Stimulated activated CD4-positive, alpha-beta T cell treated with anti-CD3 and anti-CD28 coated beads, Interleukin-1b, Interleukin-23, amount 100 ng/mL, for 1 hour (primary cell): ENCODE measurements around the gene FRMD4A.
"Not testable (repeated sequence)": the region's sequence is repeated elsewhere in the genome, so short reads cannot be mapped to it uniquely, and the experiment has no call there.

Experiments used
- DNase-seq, 2 donors: peaks; one replicate each; pipeline ENCODE4 v3.0.0-alpha.2; 2020; ENCODE audit warnings: low read depth in 2 of 2

The FRMD4A gene

DNA sequence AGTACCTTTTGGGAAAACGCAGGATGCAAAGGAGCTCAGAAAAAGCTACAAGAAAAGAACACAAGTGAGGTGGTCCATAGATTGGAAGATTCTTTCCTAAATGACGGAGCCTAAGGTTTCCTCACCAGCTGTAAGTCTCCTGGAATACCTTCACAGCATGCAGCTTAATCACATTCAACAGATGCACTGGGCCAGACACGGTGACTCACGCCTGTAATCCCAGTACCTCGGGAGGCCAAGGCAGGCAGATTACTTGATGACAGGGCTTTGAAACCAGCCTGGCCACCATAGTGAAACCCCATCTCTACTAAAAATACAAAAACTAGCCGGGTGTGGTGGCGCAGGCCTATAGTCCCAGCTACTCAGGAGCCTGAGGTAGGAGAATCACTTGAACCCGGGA lies 228.7 kb downstream of the FRMD4A start:
- DNase-seq = no peak

DNA sequence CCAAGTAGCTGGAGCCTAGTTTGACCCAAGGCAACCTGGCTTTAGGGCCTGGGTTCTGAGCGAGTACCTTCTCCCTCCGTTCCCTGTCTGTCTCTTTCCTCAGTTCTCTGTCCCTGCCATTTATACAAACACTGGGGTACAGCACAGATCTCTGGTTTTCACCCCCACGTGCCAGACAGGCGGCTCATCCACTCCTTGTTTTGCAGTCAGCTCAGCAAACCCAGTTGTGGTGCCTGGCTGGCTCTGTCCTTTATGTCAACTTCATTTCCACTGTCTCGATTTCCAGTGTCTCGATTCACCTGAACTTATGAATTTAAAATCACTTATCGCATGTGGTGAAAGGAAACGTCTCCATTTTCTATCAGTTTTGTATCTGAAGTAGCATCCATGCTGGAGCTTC lies 230.8 kb downstream of the FRMD4A start:
- no peak for DNase-seq

GRCh38 chr10:14093730-14094484 lies 236.8 kb downstream of the FRMD4A start:
- DNase-seq = no peak

DNA sequence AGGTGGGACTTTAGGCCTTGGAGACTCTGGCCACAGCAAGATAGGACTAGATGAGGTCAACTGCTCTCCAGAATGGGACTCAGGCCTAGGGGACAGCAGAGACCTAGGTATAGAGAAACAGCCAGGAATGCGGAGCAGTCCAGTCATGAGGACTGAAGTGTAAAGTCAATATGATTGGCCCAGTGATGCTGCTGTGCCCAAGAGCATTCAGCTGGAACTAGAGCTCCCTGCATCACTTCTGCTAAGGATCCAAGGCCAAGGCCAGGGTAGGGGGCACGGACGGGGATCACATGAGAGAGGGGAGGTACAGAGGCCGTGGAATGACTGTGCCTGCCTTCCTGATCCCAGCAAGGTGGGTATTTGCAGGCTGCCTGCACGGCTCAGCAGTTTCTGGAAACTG lies 237.9 kb downstream of the FRMD4A start:
- no peak for DNase-seq

- DNase-seq = no peak
Observed at GRCh38 chr10:14089556-14090292, 241.0 kb downstream of the FRMD4A start.

DNA sequence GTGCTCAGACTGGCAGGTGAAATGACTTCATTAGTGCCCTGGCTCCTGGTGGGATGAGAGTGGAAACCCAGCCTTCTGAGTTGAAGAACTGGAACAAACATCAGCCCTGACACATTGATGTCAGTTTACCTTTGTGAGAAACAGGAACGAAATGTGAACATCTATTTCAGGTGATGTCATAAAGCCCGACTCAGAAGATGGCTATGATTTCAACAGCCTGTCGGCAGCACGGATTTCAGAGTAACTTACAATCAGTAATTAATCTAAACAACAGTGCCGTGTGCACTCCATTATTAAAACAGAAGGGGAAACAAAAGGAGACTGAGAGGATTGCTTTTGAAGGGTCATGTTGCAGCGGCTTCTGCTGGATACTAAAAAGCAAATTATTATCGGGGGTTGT lies 243.2 kb downstream of the FRMD4A start:
- no peak for DNase-seq

DNA sequence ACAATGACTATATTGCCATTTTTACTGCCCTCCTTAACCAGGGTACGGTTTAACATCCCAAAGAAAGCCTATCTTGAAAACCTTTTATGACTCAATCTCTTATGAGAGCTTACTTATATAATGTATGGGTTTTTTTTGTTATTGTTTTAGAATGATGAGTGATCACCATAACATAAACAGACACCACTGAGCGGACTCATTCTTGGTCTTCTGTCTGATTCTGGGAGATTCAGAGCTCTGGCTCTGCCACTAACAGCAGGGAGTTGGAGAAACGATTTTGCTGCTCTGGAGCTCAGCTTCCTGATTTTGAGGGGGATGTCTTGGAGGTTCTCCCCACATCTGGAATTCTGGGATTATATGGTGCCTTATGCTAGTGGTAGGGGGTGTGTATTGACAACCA lies 244.1 kb downstream of the FRMD4A start:
- no peak for DNase-seq

GRCh38 chr10:14084875-14085274 lies 245.8 kb downstream of the FRMD4A start:
- DNase-seq = no peak

- no peak for DNase-seq
Observed at GRCh38 chr10:14080795-14081194, 249.9 kb downstream of the FRMD4A start.

DNA sequence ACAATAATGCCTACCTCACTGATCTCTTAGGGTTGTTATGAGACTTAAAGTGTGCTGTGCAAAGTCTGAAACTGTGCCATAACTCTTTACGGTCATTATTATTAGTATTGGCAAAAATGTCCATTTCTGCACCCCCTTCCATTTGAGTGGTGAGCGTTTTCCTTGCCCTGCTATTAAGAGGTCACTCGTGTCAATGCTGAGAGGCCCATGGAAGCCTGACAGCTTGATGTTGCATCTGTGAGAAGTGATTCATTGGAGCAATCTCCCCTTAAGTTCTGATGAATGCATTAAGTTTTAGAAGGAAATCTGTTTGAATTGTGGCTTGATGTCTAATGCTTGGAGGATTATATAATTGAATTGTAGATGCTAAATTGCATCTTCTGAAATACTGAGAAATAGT lies 253.3 kb downstream of the FRMD4A start:
- no peak for DNase-seq

DNA sequence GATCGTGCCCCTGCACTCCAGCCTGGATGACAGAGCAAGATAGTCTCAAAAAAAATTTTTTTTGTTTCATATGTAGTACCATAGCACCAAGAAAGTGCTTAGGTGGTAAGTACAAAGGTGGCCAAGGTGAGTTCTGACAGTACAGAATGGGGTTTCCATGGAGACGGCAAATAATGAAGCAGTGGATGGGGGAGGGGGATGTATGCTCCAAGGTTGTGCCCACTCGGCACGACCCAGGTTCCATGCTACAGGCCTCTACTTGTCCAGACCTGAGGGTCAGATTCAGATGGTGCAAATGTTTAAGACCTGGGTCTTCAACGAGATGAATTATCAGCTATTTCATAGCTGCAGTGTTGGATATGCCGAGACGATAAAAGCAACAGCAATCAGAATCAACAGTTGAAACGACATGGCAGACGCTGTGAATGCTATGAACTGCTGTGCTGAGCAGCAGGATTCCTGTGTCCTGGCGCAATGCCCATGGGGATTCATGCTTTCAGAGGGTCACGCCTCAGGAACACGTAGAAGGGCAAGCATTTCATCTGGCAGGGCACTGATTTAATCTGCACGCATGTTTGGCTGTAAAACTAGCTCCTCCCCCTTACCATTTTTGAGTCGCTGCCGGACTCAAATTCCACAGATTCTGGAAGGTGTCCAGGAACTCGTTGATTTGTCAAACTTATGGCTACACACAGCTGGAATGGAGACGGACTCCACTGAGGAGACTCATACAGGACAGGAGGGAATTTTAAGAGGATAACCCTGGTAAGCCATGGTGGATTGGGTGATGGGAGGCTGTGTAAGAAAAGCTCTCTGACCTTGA lies 256.5 kb downstream of the FRMD4A start:
- no peak for DNase-seq

- DNase-seq = no peak
Observed at GRCh38 chr10:14072541-14072940, 258.2 kb downstream of the FRMD4A start.

- no peak for DNase-seq
Observed at GRCh38 chr10:14071956-14072355, 258.8 kb downstream of the FRMD4A start.

DNA sequence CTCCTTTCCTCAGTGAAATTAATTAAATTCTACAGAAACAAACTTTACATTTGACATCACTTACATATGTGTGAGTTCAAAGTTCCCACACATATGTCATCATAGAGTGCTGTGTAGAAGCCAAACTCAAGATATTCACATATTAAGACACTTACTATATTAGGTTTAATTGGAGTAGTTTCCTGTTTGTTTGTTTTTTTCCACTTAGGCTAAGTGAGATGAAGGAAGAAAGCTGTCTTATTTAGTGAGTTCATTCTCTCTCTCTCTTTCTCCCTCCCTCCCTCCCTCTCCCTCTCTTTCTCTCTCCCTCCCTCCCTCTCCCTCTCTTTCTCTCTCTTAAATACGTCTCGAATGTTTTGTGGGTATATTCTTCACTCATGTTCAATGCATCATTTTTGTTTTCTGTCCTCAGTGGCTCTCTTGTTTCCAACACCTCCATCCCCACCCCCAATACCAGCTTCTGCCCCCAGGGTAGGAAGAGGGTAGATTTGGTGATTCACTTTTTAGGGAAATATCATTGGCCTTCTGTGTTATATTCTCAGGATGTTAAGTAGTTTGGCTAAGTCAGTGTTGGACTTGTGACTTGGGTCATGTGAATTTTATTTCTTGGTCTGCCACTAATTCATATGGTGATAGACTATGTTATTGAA lies 262.0 kb downstream of the FRMD4A start:
- DNase-seq = no peak

DNA sequence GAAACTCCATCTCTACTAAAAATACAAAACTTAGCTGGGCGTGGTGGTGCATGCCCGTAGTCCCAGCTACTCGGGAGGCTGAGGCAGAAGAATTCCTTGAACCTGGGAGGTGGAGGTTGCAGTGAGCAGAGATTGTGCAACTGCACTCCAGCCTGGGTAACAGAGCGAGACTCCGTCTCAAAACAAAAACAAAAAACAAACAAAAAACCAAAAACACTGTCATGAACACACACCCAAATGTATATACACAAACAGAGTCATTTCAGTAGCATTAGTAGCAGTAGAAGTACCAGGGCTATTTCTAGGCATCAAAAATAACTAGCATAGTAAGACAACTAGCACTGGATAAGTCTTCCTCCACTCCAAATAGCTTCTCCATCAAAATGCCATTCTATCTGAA lies 263.1 kb downstream of the FRMD4A start:
- not testable (repeated sequence) for DNase-seq

- no peak for DNase-seq
Observed at GRCh38 chr10:14066106-14066505, 264.6 kb downstream of the FRMD4A start.

- DNase-seq = no peak
Observed at GRCh38 chr10:14063531-14064285, 267.0 kb downstream of the FRMD4A start.

- no peak for DNase-seq
Observed at GRCh38 chr10:14062528-14063260, 268.0 kb downstream of the FRMD4A start.

GRCh38 chr10:14060320-14061070 lies 270.2 kb downstream of the FRMD4A start:
- no peak for DNase-seq
